GM12873 (cell line): ENCODE measurements around the gene GK2.

ENCODE experiments used
- CTCF ChIP-seq: IDR thresholded peaks from 2 replicates; pipeline ENCODE4 v1.5.1; 2012; ENCODE audit warnings: low read depth, mild to moderate bottlenecking, moderate library complexity, low read length, control low read depth; ENCODE audit not compliant: insufficient read depth; ENCODE audit errors: missing control alignments

Gene GK2

GRCh38 chr4:79413032-79413885 lies 5.2 kb upstream of the GK2 start:
- no peak for TF ChIP-seq CTCF

- no peak for TF ChIP-seq CTCF
Measured at GRCh38 chr4:79404666-79405065, 3.4 kb downstream of the GK2 start.

- no peak for TF ChIP-seq CTCF
Measured at GRCh38 chr4:79403356-79403755, 4.7 kb downstream of the GK2 start.

GRCh38 chr4:79402332-79402851 lies 5.6 kb downstream of the GK2 start:
- no peak for TF ChIP-seq CTCF

GRCh38 chr4:79399076-79399475 lies 9.0 kb downstream of the GK2 start:
- TF ChIP-seq CTCF: no peak

- TF ChIP-seq CTCF: no peak
Measured at GRCh38 chr4:79397951-79398350, 10.1 kb downstream of the GK2 start.

GRCh38 chr4:79396794-79397193 lies 11.2 kb downstream of the GK2 start:
- no peak for TF ChIP-seq CTCF
